ENCODE measurements around the gene TRAPPC4. TPM values are rescaled to one million over a fixed set of nuclear protein-coding genes. Genes with fewer than 3 reads are reported as not detected.
A peak's percentile ranks its signal among the peaks of the same experiment; 100 is the strongest.
"Not testable (repeated sequence)": the region's sequence is repeated elsewhere in the genome, so short reads cannot be mapped to it uniquely, and the experiment has no call there.

TRAPPC4 gene
- total and polyA plus RNA-seq, 2 of the 8 experiments (the other 6 are each of a cell fraction or from before 2014, with no cell fraction given): 94.3 to 223 TPM

DNA sequence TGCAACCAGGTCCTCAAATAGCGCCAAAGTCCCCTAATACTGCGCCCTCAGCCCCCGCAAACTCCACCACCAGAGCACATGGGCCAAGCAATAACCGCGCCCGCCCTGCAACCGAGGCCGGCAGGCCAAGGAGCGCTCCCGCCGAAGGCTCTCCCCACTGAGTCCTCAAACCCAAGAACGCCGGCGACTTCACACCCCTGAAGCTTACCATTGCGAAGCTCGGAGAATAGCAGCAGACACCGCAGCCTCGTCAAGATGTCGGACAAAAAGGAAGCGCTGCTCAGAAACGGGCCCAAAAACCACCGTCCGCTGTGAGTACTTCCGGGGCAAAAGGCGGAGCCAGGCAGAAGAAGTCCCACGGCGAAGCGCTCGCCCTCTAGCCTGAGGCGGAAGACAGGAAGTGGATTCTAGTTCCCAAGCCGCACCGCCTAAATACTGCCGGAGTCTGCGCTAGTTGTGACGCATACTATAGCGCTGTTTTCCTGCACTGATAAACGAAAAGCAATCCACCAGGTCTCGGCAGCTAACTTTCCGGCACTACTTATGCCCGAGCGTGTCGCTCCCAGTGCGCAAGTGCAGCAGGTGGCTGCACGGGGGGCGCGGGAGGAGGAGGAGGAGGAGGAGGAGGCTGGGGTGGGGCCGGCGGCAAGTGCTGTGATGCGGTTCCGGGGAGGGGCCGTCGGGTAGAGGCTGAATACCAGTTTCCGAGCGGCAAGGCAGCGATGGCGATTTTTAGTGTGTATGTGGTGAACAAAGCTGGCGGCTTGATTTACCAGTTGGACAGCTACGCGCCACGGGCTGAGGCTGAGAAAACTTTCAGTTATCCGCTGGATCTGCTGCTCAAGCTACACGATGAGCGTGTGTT is at the start of gene TRAPPC4, which contains the start of gene RPS25 (continued):
- TF ChIP-seq, protein P1, sequence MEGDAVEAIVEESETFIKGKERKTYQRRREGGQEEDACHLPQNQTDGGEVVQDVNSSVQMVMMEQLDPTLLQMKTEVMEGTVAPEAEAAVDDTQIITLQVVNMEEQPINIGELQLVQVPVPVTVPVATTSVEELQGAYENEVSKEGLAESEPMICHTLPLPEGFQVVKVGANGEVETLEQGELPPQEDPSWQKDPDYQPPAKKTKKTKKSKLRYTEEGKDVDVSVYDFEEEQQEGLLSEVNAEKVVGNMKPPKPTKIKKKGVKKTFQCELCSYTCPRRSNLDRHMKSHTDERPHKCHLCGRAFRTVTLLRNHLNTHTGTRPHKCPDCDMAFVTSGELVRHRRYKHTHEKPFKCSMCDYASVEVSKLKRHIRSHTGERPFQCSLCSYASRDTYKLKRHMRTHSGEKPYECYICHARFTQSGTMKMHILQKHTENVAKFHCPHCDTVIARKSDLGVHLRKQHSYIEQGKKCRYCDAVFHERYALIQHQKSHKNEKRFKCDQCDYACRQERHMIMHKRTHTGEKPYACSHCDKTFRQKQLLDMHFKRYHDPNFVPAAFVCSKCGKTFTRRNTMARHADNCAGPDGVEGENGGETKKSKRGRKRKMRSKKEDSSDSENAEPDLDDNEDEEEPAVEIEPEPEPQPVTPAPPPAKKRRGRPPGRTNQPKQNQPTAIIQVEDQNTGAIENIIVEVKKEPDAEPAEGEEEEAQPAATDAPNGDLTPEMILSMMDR (IDR thresholded peaks at IDR 0.05; ENCODE audit: control extremely low read depth in 1 of 3, insufficient read depth in 1 of 3, low read depth in 1 of 3, low read length in 3 of 3): no peak
- TF ChIP-seq PHF8 (conservative IDR thresholded peaks at IDR 0.05; ENCODE audit: low read depth, low read length) (peak; percentile 79), CHD2 (IDR thresholded peaks at IDR 0.05; ENCODE audit: low read length) (peak; percentile 83), TAF7 (optimal IDR thresholded peaks at IDR 0.05; ENCODE audit: borderline replicate concordance, low read depth, low read length) (peak; percentile 92)

- H4K91ac ChIP-seq (replicated peaks; ENCODE audit: insufficient read length, low read length); H3K4me1 ChIP-seq (replicated peaks in 1 of 4; ENCODE audit: control insufficient read depth in 3 of 4, insufficient read depth in 4 of 4, low read length in 3 of 4); H2BK15ac ChIP-seq (ENCODE audit: low read length); FAIRE-seq; CTCF ChIA-PET (ENCODE audit: partially characterized antibody); DNase-seq (ENCODE audit: low read depth in 1 of 2, low spot score in 2 of 2); H2AFZ ChIP-seq (ENCODE audit: low read length); H3K23ac ChIP-seq (ENCODE audit: insufficient read length); H3K56ac ChIP-seq (replicated peaks; ENCODE audit: insufficient read length, low read depth, low read length); H3K79me1 ChIP-seq (ENCODE audit: low read depth, low read length); H3K4ac ChIP-seq (replicated peaks; ENCODE audit: insufficient read length, low read depth, low read length); H3K27me3 ChIP-seq (replicated peaks in 1 of 4; ENCODE audit: control insufficient read depth in 3 of 4, extremely low read depth in 1 of 4, insufficient read depth in 3 of 4, low read length in 3 of 4); H2BK5ac ChIP-seq (ENCODE audit: low read depth, low read length); H4K20me1 ChIP-seq (replicated peaks in 1 of 2; ENCODE audit: control insufficient read depth in 1 of 2, insufficient read depth in 2 of 2, low read length in 2 of 2); H2BK120ac ChIP-seq (replicated peaks; ENCODE audit: low read depth, low read length); H3K79me2 ChIP-seq (ENCODE audit: control insufficient read depth in 1 of 2, insufficient read depth in 2 of 2, low read length in 2 of 2); H2BK12ac ChIP-seq (ENCODE audit: low read depth, low read length); H3K9me3 ChIP-seq (ENCODE audit: insufficient read depth in 2 of 2, low read depth in 1 of 2, low read length in 1 of 2); H2AK5ac ChIP-seq (ENCODE audit: low read depth, low read length); H4K8ac ChIP-seq (ENCODE audit: extremely low read depth, insufficient read depth, low read length); H3K9ac ChIP-seq (replicated peaks in 1 of 4; ENCODE audit: extremely low read depth in 1 of 4, low read depth in 3 of 4, low read length in 3 of 4); H3K23me2 ChIP-seq (ENCODE audit: low read depth, low read length); H3K4me3 ChIP-seq (ENCODE audit: extremely low read depth in 1 of 4, insufficient read depth in 2 of 4, low read depth in 3 of 4, low read length in 4 of 4); H2BK20ac ChIP-seq (ENCODE audit: low read length); H4K5ac ChIP-seq (ENCODE audit: insufficient read length, low read depth, low read length); H3K18ac ChIP-seq (ENCODE audit: extremely low read depth, low read length); H3K36me3 ChIP-seq (ENCODE audit: control insufficient read depth in 2 of 4, insufficient read depth in 4 of 4, low read length in 3 of 4); H3K14ac ChIP-seq (ENCODE audit: insufficient read length); H3K4me2 ChIP-seq (ENCODE audit: insufficient read depth in 1 of 2, low read depth in 2 of 2, low read length in 2 of 2); H3K27ac ChIP-seq (ENCODE audit: low read depth, low read length): not testable (repeated sequence)
- WGBS, 2 experiments (ENCODE audit: extremely low coverage in 1 of 2, insufficient coverage in 1 of 2, insufficient read length in 1 of 2, insufficient replicate concordance in 2 of 2, low coverage in 1 of 2, low lambda C conversion rate in 2 of 2, missing lambda C conversion rate in 1 of 2): 89% methylated on average over 1 of the region's 2 CpGs; no CpG with 5 or more reads in 1 of the 2 experiments
- POLR2A ChIA-PET (ENCODE audit: partially characterized antibody): interaction anchor here (0.6 to 1.0 kb wide), 2 partner anchors 10 to 124 kb away, joined by 3 read pairs; no protein-coding TSS in a partner anchor
Measured at GRCh38 chr11:118969508-118969907, 49.1 kb upstream of the TRAPPC4 start.
